Anterior cingulate cortex (tissue), 58 donors: ENCODE measurements around the gene MAPK8IP3.
A peak's percentile ranks its signal among the peaks of the same experiment; 100 is the strongest.
"Not testable (repeated sequence)": the region's sequence is repeated elsewhere in the genome, so short reads cannot be mapped to it uniquely, and the experiment has no call there.

Experiments used
- DNase-seq, 58 donors: peaks; one replicate each; lab custom pipeline; 2025; lab: John Stamatoyannopoulos, UW

The MAPK8IP3 gene

GRCh38 chr16:1793578-1794220 is 87.7 kb downstream of the MAPK8IP3 start, which contains the start of gene IGFALS:
TSS of gene IGFALS (minus strand) at chr16:1793705. CDS start at chr16:1793652, 53 bp downstream.
- DNase-seq, result no peak

DNA sequence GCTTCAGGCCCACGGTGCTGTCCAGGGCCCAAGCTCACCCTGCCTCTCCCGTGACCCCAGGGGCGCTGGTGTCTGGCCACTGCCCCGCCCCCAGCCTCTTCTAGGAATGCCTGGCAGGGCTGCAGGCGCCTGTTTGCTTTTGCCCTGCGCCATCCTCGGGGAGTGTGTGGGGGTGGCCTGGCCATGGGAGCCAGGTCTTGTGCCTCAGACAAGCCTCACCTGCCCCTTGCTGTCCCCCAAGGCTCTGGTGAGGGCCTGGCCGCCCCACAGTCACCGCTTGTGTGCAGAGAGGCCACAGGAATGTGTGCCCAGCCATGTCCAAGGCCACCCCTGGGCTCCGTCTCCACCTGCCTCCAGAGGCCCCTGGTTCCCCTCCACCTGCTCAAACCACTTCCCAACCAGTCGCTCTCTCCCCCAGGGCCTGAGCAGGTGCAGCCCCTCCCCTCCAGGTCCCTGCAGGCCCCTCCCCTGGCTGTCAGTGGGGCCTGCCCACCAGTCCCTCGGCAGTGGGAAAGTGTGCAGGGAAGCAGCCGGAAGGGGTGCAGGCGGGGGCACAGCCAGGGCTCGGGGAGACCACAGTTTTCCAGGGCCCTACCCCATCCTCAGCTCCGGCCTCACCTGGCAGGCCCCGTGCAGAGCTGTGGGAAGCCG is 88.4 kb downstream of the MAPK8IP3 start:
- DNase-seq, result no peak

DNA sequence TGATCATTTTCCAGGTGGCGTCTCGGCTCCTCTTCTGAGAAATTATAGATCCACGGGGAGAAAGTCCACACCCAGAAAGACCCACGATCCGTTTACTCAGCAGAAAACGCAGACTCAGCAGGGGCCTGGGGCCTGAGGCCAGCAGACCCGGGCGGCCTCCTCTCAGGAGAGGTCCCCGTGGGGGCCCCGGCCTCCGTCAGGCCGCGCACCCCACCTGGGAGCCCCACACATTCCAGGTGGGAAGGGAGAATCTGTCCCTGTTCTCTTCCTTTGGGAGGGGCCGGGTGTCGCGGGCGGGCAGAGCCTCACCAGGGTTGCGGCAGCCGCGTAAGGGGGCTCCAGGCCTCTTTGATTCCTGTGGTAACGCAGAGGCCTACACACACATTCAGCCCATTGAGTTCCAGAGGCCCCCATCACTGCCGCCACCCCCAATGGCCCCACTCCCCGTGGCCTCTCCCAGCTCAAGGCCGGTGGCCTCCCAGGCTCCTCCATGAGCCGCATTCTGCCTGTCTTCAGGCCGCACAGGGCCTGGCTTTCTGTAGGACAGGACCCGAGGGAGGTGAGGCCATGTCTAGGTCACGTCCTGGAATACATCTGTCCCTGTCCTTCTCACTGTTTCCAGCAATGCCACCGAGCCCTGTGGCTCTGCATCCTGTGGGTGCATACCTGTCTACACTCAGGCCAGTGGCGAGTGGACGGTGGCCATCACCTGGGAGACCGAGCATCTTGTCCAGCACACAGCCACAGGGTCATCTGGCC is 89.1 kb downstream of the MAPK8IP3 start:
- DNase-seq, result no peak

DNA sequence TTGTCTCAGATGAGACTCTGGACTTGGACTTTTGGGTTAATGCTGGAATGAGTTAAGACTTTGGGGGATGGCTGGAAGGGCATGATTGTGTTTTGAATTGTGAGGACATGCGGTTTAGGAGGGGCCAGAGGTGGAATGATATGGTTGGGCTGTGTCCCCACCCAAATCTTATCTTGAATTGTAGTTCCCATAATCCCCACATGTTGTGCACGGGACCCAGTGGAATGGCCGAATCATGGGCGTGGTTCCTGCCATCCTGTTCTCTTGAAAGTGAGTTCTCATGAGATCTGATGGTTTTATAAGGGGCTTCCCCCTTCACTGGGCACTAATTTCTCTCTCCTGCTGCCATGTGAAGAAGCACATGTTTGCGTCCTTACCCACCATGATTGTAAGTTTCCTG is 93.3 kb downstream of the MAPK8IP3 start:
- DNase-seq, result not testable (repeated sequence)

DNA sequence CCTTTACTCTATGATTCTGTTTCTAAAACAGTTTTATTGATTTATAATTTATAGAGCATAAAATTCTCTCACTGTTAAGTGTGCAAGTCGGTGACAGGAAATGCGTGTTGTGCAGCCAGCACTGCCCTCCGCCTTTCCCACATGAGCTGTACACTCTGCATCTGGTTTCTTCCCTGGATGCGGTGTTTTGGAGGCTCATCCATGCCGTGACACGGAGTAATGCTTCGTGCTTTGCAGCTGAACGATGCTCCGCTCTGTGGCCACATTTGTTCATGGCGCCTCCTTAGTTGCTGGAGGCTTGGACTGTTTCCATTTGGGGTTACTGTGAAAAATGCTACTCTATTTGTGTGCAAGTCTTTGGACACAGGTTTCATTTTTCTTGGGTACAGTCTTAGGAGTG is 94.7 kb downstream of the MAPK8IP3 start:
- DNase-seq, result no peak

DNA sequence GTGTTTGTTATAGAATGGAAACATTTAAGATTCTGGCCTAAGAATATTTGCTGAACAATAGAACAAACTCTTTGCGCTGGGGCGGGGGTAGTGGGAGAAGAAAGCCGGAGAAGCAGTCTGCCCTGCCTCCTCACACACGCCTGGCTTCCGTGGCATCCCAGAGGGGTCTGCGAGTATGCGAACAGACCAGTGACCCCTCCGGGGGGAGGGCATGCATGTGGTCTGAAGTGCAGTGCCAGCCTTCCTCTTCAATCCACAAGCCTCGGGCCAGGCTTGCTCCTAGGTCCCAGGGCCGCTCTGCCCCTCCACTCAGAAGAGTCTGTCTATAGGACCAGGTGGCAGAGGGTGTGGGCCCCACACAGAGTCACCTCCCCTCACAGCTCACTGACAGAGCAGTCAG is 101.6 kb downstream of the MAPK8IP3 start:
- DNase-seq, result no peak

- no peak for DNase-seq
Observed at GRCh38 chr16:1808691-1809090, 102.7 kb downstream of the MAPK8IP3 start.

DNA sequence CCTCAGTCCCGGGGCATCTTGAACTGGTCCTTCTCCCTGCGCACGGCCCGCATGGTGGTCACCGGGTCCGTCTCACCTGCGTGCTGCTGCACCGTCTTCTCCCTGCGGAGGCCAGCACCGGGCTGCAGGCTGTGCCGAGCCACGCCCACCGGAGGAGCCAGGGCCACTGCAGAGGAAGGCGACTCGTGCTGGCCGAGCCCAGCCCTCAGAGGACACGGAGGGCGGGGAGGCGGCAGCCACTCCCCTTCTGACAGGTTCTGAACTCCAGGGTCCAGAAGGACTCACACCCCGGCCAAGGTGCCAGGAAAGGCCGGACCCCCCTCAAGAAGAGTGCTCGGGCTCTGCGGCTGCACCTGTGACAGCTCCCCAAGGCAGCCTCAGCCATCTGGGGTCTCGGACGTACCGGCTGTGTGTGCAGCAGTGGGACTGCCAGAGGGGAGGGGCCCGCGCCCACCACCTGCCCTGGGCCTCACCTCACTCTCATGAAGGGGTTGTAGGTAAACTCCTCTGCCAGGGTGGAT is 103.3 kb downstream of the MAPK8IP3 start:
- DNase-seq, result no peak

DNA sequence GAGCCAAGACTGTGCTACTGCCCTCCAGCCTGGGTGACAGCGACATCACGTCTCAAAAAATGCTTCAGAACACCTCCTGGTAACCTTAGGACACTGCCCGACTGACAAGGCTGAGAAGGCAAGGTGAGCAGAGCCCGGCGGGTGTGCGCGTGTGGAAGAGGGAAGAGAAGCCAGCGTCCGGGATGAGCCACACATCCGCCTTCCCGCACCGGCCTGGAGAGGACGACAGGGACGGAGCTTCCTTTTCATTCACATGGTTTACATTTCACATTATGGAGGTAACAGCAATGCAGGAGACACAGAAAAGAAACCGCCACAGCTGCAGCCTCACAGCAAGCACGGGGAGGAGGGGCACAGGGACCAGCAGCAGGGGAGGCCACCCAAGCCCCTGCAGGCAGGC is 104.1 kb downstream of the MAPK8IP3 start:
- no peak for DNase-seq

- no peak for DNase-seq
Observed at GRCh38 chr16:1810536-1810935, 104.5 kb downstream of the MAPK8IP3 start.

DNA sequence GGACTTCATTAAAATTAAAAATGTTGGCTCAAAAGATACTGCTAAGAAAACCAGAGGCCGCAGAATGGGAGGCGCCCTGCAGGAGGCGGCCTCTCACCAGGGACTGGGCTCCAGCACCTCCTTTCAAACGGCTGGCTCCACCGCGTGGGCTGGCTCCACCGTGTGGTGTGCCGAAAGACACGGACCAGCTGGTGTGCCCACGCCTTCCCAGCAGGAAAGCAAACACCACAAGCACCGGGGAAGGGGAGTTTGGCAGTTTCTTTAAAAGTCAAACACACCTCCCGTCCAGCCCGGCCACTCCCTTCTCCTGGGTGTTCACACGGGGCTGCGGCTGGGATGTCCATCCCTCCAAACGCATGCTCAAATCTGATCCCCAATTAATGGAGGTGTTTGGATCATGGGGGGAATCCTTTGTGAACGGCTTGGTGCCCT is 106.8 kb downstream of the MAPK8IP3 start:
- peak in 47 of 58 donors; percentile 4 to 80 (median 39) for DNase-seq

- no peak for DNase-seq
Observed at GRCh38 chr16:1815461-1815860, 109.5 kb downstream of the MAPK8IP3 start.

DNA sequence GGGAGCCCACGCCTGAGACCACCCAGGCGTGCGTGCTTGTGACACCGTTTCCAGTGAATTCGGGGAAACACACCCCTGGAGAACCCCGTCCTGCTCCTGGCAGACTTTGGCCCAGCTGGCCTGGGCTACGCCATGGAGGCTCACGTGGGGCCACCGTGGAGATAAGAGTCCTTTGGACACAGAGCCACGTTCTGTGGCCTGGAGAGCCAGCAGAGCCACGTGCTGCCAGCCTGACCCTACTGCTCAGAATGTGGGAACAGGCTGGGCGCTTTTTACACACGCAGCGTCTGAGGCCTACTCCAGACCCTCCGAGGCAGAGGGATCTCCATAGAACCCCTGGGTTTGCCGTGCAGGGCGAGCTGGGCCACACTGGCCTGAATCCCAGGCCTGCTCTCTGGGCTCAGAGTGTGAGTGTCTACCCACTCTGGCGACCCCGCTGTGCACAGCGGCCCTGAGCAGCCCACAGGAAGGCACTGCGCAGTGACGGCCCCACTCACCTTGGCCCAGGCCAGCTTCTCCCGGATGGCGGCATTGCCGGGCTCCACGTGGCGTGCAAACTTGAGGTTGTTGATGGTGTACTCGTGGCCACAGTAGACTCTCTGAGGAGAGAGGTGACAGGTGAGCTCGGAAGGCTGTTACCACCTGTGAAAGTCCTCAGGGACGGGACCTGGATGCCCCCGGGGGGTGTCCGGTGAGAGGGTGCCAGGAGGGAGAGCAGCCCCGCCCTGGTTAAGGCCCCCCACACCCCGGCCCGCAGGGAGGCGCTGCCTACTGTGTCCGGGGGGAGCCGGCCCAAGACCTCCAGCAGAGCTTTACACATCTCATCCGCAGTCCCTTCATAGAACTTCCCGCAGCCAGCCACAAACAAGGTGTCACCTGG is 110.6 kb downstream of the MAPK8IP3 start:
- no peak for DNase-seq

- no peak for DNase-seq
Observed at GRCh38 chr16:1817276-1817589, 111.2 kb downstream of the MAPK8IP3 start.

DNA sequence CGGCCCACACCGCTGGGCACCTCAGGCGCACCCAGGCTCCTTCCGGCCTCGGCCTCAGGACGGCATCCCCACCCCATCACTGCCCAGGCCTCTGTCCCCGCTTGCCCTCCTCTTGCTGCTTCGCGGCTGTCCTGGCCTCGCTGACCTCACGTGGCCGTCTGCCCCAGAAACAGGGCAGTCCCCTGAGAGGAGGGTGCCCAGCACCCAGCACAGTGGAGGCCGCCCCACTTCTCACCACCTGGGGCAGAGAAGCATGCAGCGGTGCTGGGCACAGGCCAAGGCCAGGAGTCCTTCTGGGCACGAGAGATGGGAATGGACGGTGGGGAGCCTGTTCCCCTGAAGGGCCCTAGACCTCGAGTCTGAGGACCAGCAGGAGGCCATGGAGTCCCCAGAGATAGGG is 111.7 kb downstream of the MAPK8IP3 start:
- no peak for DNase-seq

DNA sequence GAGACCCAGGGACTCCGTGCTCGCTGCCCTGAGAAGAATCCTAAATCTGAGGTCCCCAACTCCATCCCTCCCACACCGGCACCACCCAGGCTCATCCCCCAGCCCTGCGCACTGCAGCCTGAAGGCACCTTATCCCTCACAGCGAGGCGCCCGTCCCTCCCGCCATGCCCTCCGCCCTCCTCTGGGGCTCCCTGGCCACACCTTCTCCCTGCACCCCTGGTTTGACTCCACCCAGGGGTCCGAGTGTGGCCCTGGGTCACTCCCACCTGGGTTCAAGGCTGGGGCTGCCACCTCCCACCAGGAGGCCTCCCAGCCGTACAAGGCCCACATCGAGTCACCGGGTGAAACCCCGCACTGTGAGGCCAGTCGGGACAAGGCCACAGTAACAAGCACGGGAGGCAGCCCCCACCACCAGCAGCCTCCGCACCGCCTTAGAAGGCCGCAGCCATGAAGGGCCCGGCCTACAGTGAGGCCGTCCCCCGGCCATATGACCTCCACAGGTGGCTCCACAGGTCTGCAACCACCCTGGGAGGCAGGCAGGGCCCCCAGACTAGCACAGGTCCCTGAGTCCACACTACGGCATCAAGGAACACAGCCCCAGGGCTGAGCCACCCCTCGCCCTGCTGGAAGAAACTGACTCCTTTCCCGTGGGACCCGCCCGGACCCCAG is 112.3 kb downstream of the MAPK8IP3 start:
- no peak for DNase-seq

DNA sequence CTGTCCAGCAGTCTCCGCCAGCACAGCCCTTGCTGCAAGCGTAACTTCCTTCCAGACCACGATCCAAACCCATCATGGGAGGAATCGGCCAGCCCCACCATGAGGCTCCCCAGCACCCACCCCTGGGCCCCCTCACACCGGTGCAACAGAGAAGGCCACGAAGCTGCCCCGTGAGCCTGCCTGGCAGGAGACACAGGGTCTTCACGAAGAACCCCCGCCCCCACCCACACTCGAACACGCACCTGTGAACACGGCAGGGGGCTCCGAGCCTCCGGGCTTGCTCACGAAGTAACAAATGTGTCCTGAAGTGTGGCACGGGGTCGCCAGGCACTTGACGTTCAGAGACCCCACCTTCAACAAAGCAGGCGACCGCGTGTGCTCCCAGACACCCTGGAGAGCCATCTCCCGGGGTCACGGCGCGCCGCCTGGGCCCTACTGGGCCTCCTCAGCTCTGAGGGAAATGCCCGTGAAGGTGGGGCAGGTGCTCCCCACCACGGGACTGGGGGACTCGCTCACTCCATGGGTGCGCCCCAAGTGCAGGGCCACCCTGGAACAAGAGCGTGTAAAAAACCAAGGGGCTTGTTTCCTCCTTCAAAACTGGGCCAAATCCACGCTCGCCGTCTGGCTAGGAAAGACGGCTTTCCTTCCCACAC is 113.0 kb downstream of the MAPK8IP3 start:
- no peak for DNase-seq

DNA sequence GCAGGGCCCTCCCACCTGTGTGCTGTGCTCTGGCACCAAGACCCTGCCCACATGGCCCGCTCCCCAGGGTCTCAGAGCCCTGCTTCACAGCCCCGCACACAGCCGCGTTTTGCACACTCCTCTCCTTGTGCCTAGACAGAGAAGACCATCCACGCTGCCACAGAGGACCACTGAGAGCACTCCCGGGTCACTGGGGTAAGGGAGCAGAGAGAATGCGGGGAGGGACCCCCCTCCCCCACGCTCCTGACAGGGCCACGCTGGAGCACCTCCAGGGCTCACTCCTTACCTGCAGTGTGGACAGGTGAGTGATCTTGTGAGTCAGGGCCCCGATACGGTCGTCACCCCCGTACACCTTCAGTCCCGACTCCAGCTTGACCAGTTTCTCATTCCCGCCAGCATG is 113.6 kb downstream of the MAPK8IP3 start:
- DNase-seq, result no peak
